Stimulated activated CD8-positive, alpha-beta memory T cell treated with anti-CD3 and anti-CD28 coated beads, Interleukin-15, amount 100 ng/mL, for 24 hours (primary cell): ENCODE data around the gene PTGIR.
A peak's percentile ranks its signal among the peaks of the same experiment; 100 is the strongest.

Source experiments
- DNase-seq: peaks from one replicate; pipeline ENCODE4 v3.0.0-alpha.2; 2020; ENCODE audit warnings: low read depth

Gene PTGIR

DNA sequence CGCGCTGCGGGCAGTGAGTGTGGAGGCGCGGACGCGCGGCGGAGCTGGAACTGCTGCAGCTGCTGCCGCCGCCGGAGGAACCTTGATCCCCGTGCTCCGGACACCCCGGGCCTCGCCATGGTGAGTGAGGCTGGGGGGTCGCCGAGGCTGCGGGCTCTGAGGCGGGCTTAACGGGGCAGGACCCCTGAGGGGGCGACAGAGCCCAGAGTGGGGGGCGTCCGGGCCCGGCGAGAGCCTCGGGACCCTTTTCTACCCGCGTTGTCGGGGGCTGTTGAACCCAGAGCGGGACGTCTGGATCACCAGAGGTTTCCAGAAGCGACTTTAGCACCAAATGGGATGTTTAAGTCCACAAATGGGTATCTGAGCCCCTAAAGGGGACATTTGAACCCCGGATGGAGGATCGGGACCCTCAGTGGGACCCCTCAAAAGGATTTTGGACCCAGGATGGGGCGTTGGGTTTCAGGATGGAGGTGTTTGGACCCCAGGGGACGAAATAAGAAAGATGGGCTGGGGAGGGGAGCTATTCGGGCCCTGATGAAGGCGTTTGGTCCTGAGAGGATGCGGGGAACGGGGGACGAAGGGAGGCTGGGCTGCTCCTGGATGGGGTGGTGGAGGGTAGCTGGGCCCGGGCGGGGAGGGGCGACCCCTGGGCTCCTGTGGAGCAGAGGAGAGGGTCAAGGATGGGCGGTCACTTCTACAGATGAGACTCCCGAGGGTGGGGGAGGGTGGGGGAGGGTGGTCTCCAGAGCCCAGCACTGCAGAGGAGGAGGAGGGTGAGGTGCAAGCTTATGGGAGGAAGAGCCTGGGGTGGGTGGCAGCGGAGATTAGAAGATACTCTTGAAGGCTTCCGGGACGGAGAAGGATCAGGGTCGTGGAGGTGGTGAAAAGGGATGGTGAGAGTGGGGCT, 23.3 kb downstream of the PTGIR start, which contains the start of gene CALM3:
Gene CALM3, plus strand, starts transcription at position 13 of the 907 bp plus-strand sequence. Its CDS starts 105 bp downstream, at position 118.
- DNase-seq: no peak

DNA sequence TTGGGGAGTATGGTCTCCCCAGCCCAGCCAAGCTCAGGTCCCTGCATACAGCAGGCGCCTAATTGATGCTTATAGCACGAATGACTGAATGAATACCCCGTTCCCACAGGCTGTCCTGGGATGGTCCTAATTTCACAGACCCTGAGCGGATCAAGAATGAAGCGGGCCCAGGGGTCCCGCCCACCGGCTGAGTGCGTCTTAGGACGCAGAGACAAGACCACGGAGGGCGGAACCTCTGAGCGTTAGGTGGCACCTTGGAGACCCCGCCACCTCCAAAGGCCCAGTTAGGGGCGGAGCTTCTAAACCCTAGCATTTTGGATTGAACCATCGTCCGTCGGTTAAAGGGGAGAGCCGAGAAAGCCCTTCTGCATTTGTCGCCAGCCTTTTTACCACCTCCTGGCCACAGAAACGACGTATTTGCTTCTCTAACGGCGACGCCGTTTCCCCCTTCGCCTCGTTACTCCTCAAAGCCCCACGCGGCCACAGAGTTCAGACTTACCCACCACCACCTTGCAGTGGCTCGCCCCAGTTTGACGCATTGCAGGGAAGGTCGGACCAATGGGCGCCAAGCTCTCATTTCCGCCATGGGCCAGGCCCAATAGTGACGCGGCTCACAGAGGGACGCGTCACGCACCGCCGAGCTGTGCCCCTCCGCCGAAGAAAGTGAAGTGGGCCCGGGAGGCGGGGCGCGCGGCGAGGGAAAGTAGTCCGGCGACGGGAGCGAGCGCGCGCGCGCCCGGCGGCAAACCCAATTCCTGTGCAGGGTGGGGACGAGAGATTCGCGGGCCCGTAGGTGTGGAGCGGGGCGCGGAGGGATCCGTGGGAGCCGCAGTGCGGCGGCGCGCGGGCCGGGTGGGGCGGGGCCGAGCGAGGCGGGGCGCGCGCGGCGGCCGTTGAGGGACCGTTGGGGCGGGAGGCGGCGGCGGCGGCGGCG, 24.2 kb downstream of the PTGIR start:
- peak; percentile 95 for DNase-seq

DNA sequence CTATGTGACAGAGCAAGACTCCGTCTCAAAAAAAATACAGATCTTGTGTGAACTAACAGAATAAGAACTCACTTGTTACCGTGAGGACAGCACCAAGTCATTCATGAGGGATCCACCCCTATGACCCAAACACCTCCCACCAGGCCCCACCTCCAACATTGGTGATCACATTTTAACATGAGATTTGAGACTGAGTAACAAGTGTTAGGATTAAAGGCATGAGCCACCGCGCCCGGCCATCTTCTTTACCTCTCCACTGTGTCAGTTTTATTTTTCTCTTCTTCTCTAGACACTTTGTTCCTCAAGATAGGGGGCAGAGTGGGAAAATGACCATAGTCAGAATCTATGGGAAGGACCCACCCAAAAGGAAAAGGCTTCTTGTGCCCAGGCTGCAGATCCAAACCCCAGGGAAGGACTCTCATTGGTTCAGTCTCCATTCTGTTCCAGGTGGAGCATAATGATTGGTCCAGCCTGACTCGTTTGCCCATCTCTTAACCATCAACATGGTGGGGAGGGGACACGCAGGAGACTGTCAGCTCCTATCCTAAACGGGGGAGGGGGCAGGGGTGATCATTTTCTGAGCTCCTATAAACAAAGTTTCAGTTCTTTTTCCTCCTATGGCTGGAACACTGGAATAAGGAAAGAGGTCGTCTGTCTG, 25.0 kb downstream of the PTGIR start:
- no peak for DNase-seq

DNA sequence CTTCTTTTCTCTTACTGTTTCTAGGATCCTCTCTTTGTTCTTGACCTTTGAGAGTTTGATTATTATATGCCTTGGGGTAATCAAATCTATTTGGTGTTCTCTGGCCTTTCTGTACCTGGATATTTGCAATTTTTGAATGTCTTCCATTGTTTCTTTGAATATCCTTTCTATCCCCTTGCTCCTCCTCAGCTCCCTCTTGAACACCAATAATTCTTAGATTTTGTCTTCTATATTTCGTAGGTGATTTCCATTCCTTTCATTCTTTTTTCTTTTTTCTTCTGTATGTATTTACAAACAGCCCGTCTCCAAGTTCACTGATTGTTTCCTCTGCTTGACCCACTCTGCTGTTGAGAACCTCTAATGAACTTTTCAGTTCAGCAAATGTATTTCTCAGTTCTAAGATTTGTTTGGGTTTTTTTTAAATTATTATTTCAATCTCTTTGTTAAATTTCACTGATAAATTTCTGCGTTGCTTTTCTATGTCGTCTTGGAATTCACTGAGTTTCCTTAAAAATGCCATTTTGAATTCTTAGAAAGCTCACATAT, 26.4 kb downstream of the PTGIR start:
- DNase-seq: no peak

DNA sequence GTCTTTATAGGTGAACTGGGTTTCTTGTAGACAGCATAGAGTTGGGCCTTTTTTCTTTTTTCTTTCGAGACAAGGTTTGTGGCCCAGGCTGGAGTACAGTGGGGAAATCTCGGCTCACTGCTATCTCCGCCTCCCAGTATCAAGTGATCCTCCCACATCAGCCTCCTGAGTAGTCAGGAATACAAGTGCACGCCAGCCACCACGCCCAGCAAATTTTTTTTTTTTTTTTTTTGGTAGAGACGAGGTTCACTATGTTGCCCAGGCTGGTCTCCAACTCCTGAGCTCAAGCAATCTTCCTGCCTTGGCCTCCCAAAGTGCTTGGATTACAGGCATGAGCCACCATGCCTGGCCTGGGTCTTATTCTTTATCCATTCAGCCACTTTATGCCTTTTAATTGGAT, 28.9 kb downstream of the PTGIR start:
- no peak for DNase-seq

DNA sequence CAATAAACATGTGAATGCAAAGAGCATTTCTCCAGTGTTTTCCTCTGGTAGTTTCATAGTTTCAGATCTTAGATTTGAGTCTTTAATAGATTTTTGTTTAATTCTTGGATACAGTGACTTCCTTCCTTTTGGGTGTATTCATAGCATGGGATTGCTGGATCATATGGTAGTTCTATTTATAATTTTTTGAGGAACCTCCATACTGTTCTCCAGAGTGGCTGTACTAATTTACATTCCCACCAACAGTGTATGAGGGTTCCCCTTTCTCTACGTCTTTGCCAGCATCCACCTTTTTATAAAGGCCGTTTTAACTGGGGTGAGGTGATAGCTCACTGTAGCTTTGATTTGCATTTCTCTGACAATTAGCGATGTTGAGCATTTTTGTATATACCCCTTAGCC, 33.0 kb downstream of the PTGIR start:
- no peak for DNase-seq

DNA sequence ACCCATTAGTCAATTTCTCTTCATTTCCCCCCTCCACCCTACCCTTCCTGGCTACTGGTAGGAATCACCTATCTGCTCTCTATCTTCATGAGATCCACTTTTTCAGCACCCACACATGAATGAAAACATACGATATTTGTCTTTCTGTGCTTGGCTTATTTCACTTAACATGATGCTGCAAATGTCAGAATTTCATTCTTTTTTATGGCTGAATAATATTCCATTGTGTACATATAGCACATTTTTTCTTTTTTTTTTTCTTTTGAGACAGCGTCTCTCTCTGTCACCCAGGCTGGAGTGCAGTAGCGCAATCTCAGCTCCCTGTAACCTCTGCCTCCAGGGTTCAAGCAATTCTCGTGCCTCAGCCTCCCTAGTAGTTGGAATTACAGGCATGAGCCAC, 33.6 kb downstream of the PTGIR start:
- no peak for DNase-seq

DNA sequence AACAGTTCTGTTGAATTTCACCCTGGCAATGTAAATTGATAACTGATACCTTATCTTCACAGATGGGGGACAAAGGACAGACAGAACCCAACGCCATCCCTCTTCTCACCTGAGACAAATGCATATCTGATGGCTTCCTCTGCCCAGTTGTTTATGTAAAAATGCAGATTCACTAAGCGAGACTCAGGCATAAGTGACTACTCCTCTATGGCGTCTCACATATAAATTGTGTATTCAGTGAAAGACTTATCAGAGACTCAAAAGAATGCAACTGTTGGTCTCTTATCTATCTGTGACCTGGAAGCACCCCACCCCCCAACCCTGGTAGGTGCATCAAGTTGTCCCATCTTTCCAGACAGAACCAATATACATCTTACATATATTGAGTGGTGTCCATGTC, 37.0 kb downstream of the PTGIR start:
- no peak for DNase-seq

DNA sequence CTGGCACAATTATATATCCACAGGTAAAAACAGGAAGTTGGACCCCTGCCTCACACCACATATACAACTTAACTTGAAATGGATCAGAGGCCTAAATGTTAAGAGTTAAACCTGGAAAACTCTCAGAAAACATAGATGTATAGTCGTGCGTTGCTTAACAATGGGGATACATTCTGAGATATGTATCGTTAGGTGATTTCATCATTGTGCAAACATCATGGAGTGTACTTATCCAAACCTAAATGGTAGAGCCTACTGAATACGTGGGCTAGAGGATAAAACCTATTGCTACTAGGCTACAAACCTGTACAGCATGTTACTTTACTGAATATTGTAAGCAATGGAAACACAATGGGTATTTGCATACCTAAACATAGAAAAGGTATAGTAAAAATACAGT, 38.6 kb downstream of the PTGIR start:
- DNase-seq: no peak

DNA sequence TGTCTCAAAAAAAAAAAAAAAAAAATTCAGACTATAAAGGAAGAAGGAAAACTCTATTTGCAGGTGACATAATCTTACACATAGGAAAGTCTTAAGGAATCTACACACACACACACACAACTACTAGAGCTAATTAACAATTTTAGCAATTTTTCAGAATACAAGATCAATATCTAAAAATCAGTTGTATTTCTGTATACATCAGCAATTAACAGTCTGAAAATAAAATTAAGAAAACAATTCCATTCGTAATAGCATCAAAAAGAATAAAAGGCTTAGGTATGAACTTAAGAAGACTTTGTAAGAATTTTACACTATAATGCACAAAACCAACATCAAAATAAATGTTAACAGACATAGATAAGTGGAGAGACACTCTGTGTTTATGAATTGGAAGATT, 39.4 kb downstream of the PTGIR start:
- no peak for DNase-seq

DNA sequence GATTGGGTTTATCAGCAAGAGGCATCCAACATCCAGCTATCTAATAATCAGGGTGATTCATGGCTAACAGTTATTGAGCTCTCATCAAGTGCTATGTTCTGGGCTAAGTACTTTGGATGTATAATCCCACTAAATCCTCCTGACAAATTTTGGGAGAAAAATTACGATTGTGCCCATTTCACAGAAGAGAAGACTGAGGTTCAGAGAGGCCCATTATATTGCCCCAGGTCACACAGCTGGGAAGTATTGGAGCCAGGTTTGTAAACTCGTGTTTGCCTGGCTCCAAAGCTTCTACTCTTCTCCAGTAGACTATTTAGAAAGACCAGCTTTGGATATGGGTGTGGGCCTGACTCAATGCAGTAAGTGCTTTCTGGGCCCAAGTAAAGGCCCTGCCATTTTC, 44.6 kb downstream of the PTGIR start:
- DNase-seq: no peak

DNA sequence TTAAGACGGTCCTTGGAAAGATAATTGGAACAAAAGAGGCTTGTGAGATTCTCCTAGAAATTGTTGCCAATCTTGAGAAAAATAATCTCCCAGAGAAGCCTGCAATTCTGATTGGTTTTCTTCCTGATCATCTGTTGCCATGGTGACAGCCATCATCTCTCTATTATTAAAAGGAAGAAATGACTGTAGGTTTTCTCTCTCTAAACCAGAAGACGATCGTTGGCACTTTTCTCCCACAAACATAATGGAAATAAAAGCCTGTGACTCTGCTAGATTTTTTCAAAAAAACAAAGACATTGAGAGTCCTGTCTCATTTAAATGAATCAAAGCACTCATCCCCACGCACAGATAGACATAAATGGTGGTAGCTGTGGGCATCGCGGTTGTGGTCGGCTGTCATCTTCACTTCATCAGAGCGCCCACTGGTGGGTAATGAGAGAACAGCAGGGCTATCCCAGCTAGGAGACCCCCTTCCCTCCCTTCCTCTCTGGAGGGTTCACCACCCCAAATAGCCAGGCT, 45.5 kb downstream of the PTGIR start:
- DNase-seq: no peak

DNA sequence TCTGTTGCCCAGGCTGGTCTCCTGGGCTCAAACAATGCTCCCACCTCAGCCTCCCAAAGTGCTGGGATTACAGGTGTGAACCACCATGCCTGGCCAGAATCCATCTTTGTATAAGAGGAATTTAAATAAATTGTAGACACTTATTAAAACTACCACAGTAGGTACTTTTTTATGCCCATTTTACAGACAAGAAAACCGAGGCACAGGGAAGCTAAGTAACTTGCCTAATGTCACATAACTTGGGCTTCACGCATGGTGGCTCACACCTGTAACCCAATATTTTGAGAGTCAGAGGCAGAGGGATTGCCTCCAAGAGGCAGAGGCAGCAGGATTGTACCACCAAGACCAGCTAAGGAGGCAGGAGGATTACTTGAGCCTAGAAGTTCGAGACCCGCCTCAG, 46.4 kb downstream of the PTGIR start:
- no peak for DNase-seq

DNA sequence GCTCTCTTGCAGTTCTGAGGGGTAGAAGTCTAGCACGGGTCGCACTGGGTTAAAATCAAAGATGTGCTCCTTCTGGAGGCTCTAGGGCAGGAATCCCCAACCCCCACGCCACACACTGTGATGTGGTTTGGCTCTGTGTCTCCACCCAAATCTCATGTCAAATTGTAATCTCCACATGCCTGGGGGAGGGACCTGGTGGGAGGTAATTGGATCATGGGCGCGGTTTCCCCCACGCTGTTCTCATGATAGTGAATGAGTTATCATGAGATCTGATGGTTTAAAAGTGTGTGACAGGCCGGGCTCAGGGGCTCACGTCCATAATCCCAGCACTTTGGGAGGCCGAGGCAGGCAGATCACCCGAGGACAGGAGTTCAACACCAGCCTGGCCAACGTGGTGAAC, 50.4 kb downstream of the PTGIR start:
- DNase-seq: no peak

DNA sequence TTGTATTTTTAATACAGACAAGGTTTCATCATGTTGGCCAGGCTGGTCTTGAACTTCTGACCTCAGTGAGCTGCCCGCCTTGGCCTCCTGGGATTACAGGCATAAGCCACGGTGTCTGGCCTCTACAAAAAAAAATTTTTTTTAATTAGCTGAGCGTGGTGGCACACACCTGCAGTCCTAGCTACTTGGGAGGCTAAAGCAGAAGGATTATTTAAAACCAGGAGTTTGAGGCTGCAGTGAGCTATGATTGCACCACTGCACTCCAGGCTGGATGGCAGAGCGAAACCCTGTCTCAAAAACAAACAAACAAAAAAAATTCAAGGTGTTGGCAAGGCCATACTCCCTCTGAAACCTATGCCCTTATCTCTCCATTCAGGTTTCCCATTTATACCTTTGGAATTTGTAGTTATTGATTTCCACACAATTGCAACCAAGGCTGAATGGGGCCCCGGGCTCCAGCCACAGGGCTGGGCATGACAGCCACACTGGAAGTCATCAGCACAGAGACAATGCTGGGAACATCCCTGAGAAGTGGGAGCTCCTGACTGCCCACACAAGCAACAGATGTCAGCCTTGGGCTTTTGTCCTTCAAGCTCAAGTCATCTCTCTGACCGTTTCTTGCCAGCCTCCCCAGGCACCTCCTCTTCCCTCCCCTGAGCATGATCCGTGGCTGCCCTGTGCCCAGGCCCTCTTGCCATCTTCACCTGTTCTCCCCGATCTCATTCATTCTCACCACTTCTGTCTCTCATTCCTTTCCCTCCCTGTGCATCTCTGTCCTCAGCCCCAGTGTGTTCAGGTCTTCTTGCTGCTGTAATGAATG, 51.0 kb downstream of the PTGIR start:
- DNase-seq: no peak

DNA sequence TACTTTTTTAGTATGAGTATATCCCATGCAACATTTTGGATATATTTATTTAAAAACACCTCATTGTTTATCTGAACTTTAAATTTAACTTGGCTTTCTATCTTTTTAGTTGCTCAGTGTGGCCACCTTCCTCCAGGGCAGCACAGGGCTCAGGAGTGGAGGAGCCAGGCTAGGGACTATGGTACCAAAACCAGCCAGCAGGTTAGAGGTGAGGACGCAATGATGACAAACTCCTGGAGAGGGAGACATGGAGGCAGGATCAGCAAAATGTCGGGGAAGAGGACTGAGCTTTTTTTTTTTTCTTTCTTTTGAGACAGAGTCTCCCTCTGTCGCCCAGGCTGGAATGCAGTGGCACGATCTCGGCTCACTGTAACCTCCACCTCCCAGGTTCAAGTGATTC, 53.4 kb downstream of the PTGIR start:
- DNase-seq: no peak
